ENCODE measurements around the gene PRKG1. TPM values are rescaled to one million over a fixed set of nuclear protein-coding genes. Genes with fewer than 3 reads are reported as not detected.
A peak's percentile ranks its signal among the peaks of the same experiment; 100 is the strongest.

The PRKG1 gene
- total and polyA plus RNA-seq, 2 experiments from 2014 or later, result 10.7 to 21.8 TPM

DNA sequence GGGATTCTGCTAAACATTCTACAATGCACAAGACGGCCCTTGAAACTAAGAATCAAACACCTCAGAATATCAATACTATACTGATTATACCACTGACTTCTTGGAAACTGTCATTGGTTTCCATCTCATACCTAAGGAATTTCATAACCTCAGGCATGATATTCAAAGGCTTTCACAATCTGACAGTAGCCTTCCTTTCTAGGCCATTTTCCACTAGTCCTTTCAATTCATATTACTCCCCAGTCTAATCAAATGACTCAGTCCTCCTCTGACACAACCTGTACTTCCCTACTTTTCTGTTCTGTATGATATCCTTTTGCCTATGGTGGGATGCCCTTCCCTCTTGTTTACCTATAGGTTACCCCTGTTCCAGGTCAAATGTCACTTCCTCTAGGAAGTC lies 576.8 kb downstream of the PRKG1 start:
- Histone ChIP-seq H3K9ac (no peak overlapping the region), H3K36me3 (ENCODE audit: low read depth) (no peaks in the 10 kb centered on the region), H3K9me3 (ENCODE audit: low read depth) (no peaks in the 10 kb centered on the region), H4K20me1 (ENCODE audit: insufficient read depth) (no peaks in the 10 kb centered on the region), H3K27me3 (replicated peaks; ENCODE audit: insufficient read depth) (no peaks in the 10 kb centered on the region), H3K4me2 (ENCODE audit: unreplicated experiment) (no peak overlapping the region), H3K4me1 (ENCODE audit: insufficient read depth) (peaks cover 10% of the 10 kb centered on the region), H2AFZ (no peak overlapping the region), H3K9me2 (ENCODE audit: insufficient read depth) (no peaks in the 10 kb centered on the region), H3K4me3 (no peak overlapping the region), H3K27ac (no peak overlapping the region), H3F3A (ENCODE audit: insufficient read depth) (no peaks in the 10 kb centered on the region), H3K79me2 (ENCODE audit: insufficient read depth) (no peaks in the 10 kb centered on the region)
- WGBS, 2 experiments (ENCODE audit: low coverage in 1 of 2, low lambda C conversion rate in 2 of 2, missing lambda C conversion rate in 2 of 2), result 96 to 100% methylated on average over 1 of the region's 1 CpG
- DNase-seq, result peak; percentile 60
- TF ChIP-seq EZH2phosphoT487 (IDR thresholded peaks at IDR 0.05; ENCODE audit: insufficient read depth, low read depth) (no peak), EZH2 (IDR thresholded peaks at IDR 0.05; ENCODE audit: insufficient read depth, poor library complexity, severe bottlenecking) (no peak)
- in situ Hi-C loops (cut with MboI), result no loop called here

DNA sequence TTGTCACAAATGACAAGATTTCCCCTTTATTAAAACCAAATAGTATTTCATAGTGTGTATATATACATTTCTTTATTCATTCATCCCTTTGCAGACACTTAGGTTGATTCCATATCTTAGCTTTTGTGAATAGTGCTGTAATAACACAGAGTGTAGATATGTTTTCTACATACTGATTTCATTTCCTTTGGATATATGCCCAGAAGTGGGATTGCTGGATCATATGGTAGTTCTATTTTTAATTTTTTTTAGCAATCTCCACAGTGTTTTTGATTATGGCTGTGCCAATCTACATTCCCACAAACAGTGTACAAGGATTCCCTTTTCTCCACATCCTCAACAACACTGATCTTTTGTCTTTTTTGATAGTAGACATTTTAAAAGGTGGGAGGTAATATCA lies 578.7 kb downstream of the PRKG1 start:
- DNase-seq, result peak; percentile 13
- H3K9me2 ChIP-seq (ENCODE audit: insufficient read depth), result no peaks in the 10 kb centered on the region
- H3K4me2 ChIP-seq (ENCODE audit: unreplicated experiment), result no peak overlapping the region
- no peaks in the 10 kb centered on the region for H3K36me3 ChIP-seq (ENCODE audit: low read depth)
- H3K27ac ChIP-seq, result no peak overlapping the region
- no peaks in the 10 kb centered on the region for H3K27me3 ChIP-seq (replicated peaks; ENCODE audit: insufficient read depth)
- no peak overlapping the region for H3K4me3 ChIP-seq
- H2AFZ ChIP-seq, result no peak overlapping the region
- no peaks in the 10 kb centered on the region for H3K79me2 ChIP-seq (ENCODE audit: insufficient read depth)
- TF ChIP-seq EZH2phosphoT487 (IDR thresholded peaks at IDR 0.05; ENCODE audit: insufficient read depth, low read depth), result no peak
- no peak for TF ChIP-seq EZH2 (IDR thresholded peaks at IDR 0.05; ENCODE audit: insufficient read depth, poor library complexity, severe bottlenecking)
- H3K9me3 ChIP-seq (ENCODE audit: low read depth), result no peaks in the 10 kb centered on the region
- no peaks in the 10 kb centered on the region for H3F3A ChIP-seq (ENCODE audit: insufficient read depth)
- no peaks in the 10 kb centered on the region for H4K20me1 ChIP-seq (ENCODE audit: insufficient read depth)
- in situ Hi-C loops (cut with MboI), result no loop called here
- peaks cover 10% of the 10 kb centered on the region for H3K4me1 ChIP-seq (ENCODE audit: insufficient read depth)
- no peak overlapping the region for H3K9ac ChIP-seq

GRCh38 chr10:51654918-51655317 lies 580.6 kb downstream of the PRKG1 start:
- no peak overlapping the region for H3K27ac ChIP-seq
- H3K9ac ChIP-seq, result no peak overlapping the region
- WGBS, 2 experiments (ENCODE audit: low coverage in 1 of 2, low lambda C conversion rate in 2 of 2, missing lambda C conversion rate in 2 of 2), result 49 to 55% methylated on average over 1 of the region's 1 CpG
- no peaks in the 10 kb centered on the region for H3F3A ChIP-seq (ENCODE audit: insufficient read depth)
- no peaks in the 10 kb centered on the region for H4K20me1 ChIP-seq (ENCODE audit: insufficient read depth)
- no peak overlapping the region for H3K4me2 ChIP-seq (ENCODE audit: unreplicated experiment)
- no peaks in the 10 kb centered on the region for H3K79me2 ChIP-seq (ENCODE audit: insufficient read depth)
- H3K4me3 ChIP-seq, result no peak overlapping the region
- H3K36me3 ChIP-seq (ENCODE audit: low read depth), result no peaks in the 10 kb centered on the region
- DNase-seq, result no peak
- no peak for TF ChIP-seq EZH2 (IDR thresholded peaks at IDR 0.05; ENCODE audit: insufficient read depth, poor library complexity, severe bottlenecking)
- TF ChIP-seq EZH2phosphoT487 (IDR thresholded peaks at IDR 0.05; ENCODE audit: insufficient read depth, low read depth), result no peak
- peaks cover 10% of the 10 kb centered on the region for H3K4me1 ChIP-seq (ENCODE audit: insufficient read depth)
- in situ Hi-C loops (cut with MboI), result no loop called here
- H3K27me3 ChIP-seq (replicated peaks; ENCODE audit: insufficient read depth), result no peaks in the 10 kb centered on the region
- no peaks in the 10 kb centered on the region for H3K9me2 ChIP-seq (ENCODE audit: insufficient read depth)
- no peak overlapping the region for H2AFZ ChIP-seq
- H3K9me3 ChIP-seq (ENCODE audit: low read depth), result no peaks in the 10 kb centered on the region

DNA sequence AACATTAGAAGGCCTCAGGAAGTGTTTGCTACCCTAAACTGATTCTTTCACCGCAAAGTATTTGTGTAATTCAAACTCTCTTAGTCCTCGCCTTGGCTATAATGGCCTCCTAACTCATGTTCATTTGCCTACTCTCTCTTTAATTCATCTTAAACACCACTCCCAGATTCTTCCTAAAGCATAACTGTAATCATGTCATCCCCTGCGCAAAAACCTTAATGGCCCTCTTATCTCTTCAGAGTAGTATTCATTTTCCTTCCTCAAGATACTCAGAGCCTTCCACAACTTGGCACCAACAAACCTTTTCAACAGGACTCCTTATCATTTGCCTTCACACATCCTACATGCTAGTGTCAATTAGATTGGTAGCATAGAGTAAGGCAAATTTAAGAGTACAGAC lies 582.2 kb downstream of the PRKG1 start:
- Histone ChIP-seq H3K27me3 (replicated peaks; ENCODE audit: insufficient read depth) (no peaks in the 10 kb centered on the region), H3K79me2 (ENCODE audit: insufficient read depth) (no peaks in the 10 kb centered on the region), H3K4me1 (ENCODE audit: insufficient read depth) (peaks cover 10% of the 10 kb centered on the region), H4K20me1 (ENCODE audit: insufficient read depth) (no peaks in the 10 kb centered on the region), H3F3A (ENCODE audit: insufficient read depth) (no peaks in the 10 kb centered on the region), H3K9me2 (ENCODE audit: insufficient read depth) (no peaks in the 10 kb centered on the region), H3K4me2 (ENCODE audit: unreplicated experiment) (no peak overlapping the region), H3K36me3 (ENCODE audit: low read depth) (no peaks in the 10 kb centered on the region), H3K9me3 (ENCODE audit: low read depth) (no peaks in the 10 kb centered on the region), H2AFZ (no peak overlapping the region), H3K9ac (no peak overlapping the region), H3K27ac (no peak overlapping the region), H3K4me3 (no peak overlapping the region)
- in situ Hi-C loops (cut with MboI), result no loop called here
- WGBS, 2 experiments (ENCODE audit: low coverage in 1 of 2, low lambda C conversion rate in 2 of 2, missing lambda C conversion rate in 2 of 2), result 96 to 100% methylated on average over 3 of the region's 3 CpGs
- no peak for DNase-seq
- TF ChIP-seq EZH2 (IDR thresholded peaks at IDR 0.05; ENCODE audit: insufficient read depth, poor library complexity, severe bottlenecking) (no peak), EZH2phosphoT487 (IDR thresholded peaks at IDR 0.05; ENCODE audit: insufficient read depth, low read depth) (no peak)

GRCh38 chr10:51658000-51658399 lies 583.7 kb downstream of the PRKG1 start:
- Histone ChIP-seq H3K27ac (no peak overlapping the region), H2AFZ (no peak overlapping the region), H3K9me3 (ENCODE audit: low read depth) (no peaks in the 10 kb centered on the region), H3K9me2 (ENCODE audit: insufficient read depth) (no peaks in the 10 kb centered on the region), H3K79me2 (ENCODE audit: insufficient read depth) (no peaks in the 10 kb centered on the region), H3K4me3 (no peak overlapping the region), H3K4me1 (ENCODE audit: insufficient read depth) (peaks cover 7% of the 10 kb centered on the region), H3K36me3 (ENCODE audit: low read depth) (no peaks in the 10 kb centered on the region), H4K20me1 (ENCODE audit: insufficient read depth) (no peaks in the 10 kb centered on the region), H3K4me2 (ENCODE audit: unreplicated experiment) (no peak overlapping the region), H3F3A (ENCODE audit: insufficient read depth) (no peaks in the 10 kb centered on the region), H3K9ac (no peak overlapping the region), H3K27me3 (replicated peaks; ENCODE audit: insufficient read depth) (no peaks in the 10 kb centered on the region)
- TF ChIP-seq EZH2phosphoT487 (IDR thresholded peaks at IDR 0.05; ENCODE audit: insufficient read depth, low read depth) (no peak), EZH2 (IDR thresholded peaks at IDR 0.05; ENCODE audit: insufficient read depth, poor library complexity, severe bottlenecking) (no peak)
- WGBS, 2 experiments (ENCODE audit: low coverage in 1 of 2, low lambda C conversion rate in 2 of 2, missing lambda C conversion rate in 2 of 2), result 87 to 96% methylated on average over 2 of the region's 2 CpGs
- in situ Hi-C loops (cut with MboI), result no loop called here
- no peak for DNase-seq

All from GM23248 (cell line).